BJ (cell line): ENCODE results near the gene PNPLA2. TPM values are rescaled to one million over a fixed set of nuclear protein-coding genes. Genes with fewer than 3 reads are reported as not detected.
A peak's percentile ranks its signal among the peaks of the same experiment; 100 is the strongest.

Experiments used
- CTCF ChIA-PET: fragments of 350-600 bp; formaldehyde crosslinking; extraction: SDS; loops from one replicate; lab custom pipeline; 2021; ENCODE audit warnings: antibody characterized with exemption, inconsistent platforms; lab: Yijun Ruan, JAX
- POLR2A ChIA-PET: fragments of 300-600 bp; sonication (Branson Sonifier 250); formaldehyde crosslinking; extraction: SDS; loops from one replicate; lab custom pipeline; 2021; ENCODE audit warnings: antibody characterized with exemption; lab: Charles Lee
- DNase-seq: peaks from one replicate; pipeline ENCODE4 v3.0.0-alpha.2; 2011; ENCODE audit warnings: low read depth
- H3K27me3 ChIP-seq: 2 replicates; pipeline ENCODE4 v1.6.0; 2011; ENCODE audit warnings: low read length; ENCODE audit not compliant: control insufficient read depth, insufficient read depth
- H3K36me3 ChIP-seq: 2 replicates; pipeline ENCODE4 v1.5.1; 2011; ENCODE audit warnings: low read length; ENCODE audit not compliant: control insufficient read depth, insufficient read depth
- H3K4me3 ChIP-seq: 2 replicates; pipeline ENCODE4 v1.5.1; 2011; ENCODE audit warnings: low read depth, mild to moderate bottlenecking, control low read depth, low read length
- polyA plus RNA-seq: library from polyadenylated mRNA; depleted of rRNA; stranded (reverse); fragments of >200 nt; gene quantifications from 2 replicates; pipeline ENCODE4 v1.2.3, GENCODE V29; 2011
- TF ChIP-seq, protein P1 (sequence below): IDR thresholded peaks from 2 replicates; pipeline ENCODE4 v1.5.1; 2011; ENCODE audit warnings: low read depth, mild to moderate bottlenecking, control low read depth, inconsistent platforms, low read length, moderate library complexity; ENCODE audit not compliant: insufficient read depth

Gene PNPLA2
- polyA plus RNA-seq, 1 experiment: 53.1 TPM

DNA sequence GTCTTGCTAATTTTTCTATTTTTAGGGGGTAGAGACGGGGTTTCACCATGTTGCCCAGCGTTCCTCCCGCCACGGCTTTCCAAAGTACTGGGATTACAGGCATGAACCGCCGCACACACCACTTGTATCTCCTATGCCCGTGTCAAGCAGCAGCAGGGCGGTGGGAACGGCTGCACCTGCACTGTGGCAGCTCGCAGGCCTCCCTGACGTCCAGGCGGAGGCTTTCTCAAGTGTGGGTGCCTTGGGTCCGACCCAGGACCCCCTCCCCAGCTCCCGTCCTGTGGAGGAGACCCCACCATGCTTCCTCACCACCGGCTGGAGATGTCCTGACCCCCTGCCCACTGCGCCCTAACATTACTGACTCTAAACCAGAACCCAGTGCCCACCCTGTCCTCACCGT is 49.7 kb downstream of the PNPLA2 start:
- no peaks in the 10 kb centered on the region for H3K27me3 ChIP-seq
- POLR2A ChIA-PET: no interaction called here
- CTCF ChIA-PET: interaction anchor here (0.5 to 1.4 kb wide), 2 partner anchors 51 to 183 kb away, joined by 3 read pairs; no protein-coding TSS in a partner anchor

DNA sequence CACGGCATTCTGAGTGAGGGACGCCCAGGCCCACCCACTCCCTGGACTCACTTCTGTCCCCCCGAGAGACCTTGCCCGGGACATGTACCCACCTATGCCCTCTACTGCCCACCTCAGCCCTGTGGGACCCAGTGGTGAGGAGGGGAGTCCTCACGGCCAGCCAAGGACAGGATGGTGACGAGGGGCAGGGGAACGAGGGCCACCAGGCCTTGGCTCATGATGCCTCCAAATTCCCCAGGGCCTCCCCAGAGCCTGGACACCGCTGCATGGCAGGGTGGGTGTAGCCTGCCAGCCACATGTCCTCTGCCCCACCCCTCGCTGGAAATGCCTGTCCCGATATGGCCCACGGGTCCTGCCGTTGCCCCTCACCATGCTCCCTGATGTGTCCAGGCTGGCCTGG is 50.1 kb downstream of the PNPLA2 start:
- DNase-seq: no peak
- no peak overlapping the region for H3K4me3 ChIP-seq
- ChIA-PET CTCF (interaction anchor here (0.5 to 1.9 kb wide), 4 partner anchors 20 to 183 kb away, joined by 3 to 6 read pairs (median 4); no protein-coding TSS in a partner anchor), POLR2A (no interaction called here)
- TF ChIP-seq, protein P1, sequence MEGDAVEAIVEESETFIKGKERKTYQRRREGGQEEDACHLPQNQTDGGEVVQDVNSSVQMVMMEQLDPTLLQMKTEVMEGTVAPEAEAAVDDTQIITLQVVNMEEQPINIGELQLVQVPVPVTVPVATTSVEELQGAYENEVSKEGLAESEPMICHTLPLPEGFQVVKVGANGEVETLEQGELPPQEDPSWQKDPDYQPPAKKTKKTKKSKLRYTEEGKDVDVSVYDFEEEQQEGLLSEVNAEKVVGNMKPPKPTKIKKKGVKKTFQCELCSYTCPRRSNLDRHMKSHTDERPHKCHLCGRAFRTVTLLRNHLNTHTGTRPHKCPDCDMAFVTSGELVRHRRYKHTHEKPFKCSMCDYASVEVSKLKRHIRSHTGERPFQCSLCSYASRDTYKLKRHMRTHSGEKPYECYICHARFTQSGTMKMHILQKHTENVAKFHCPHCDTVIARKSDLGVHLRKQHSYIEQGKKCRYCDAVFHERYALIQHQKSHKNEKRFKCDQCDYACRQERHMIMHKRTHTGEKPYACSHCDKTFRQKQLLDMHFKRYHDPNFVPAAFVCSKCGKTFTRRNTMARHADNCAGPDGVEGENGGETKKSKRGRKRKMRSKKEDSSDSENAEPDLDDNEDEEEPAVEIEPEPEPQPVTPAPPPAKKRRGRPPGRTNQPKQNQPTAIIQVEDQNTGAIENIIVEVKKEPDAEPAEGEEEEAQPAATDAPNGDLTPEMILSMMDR: no peak
- no peaks in the 10 kb centered on the region for H3K27me3 ChIP-seq
- H3K36me3 ChIP-seq: peaks cover 27% of the 10 kb centered on the region

More for the DNA sequence above, 49.7 kb downstream of the PNPLA2 start:
- Histone ChIP-seq H3K36me3 (peaks cover 27% of the 10 kb centered on the region), H3K4me3 (no peak overlapping the region)
- TF ChIP-seq, protein P1: no peak
- DNase-seq: no peak

GRCh38 chr11:869399-870126 is 50.8 kb downstream of the PNPLA2 start:
- ChIA-PET POLR2A (no interaction called here), CTCF (interaction anchor here (0.7 to 1.9 kb wide), 4 partner anchors 9 to 182 kb away, joined by 3 to 6 read pairs (median 4); no protein-coding TSS in a partner anchor)
- H3K27me3 ChIP-seq: no peaks in the 10 kb centered on the region

GRCh38 chr11:870127-870413 is 51.4 kb downstream of the PNPLA2 start:
- DNase-seq: no peak
- ChIA-PET CTCF (interaction anchor here (1.0 to 1.9 kb wide), 2 partner anchors 10 to 21 kb away, joined by 3 to 6 read pairs; no protein-coding TSS in a partner anchor), POLR2A (no interaction called here)
- Histone ChIP-seq H3K27me3 (no peaks in the 10 kb centered on the region), H3K36me3 (peaks cover 20% of the 10 kb centered on the region), H3K4me3 (no peak overlapping the region)
- TF ChIP-seq, protein P1: peak; percentile 25

More at GRCh38 chr11:869399-870126, 50.8 kb downstream of the PNPLA2 start:
- DNase-seq: no peak
- TF ChIP-seq, protein P1: no peak
- Histone ChIP-seq H3K4me3 (no peak overlapping the region), H3K36me3 (peaks cover 22% of the 10 kb centered on the region)

DNA sequence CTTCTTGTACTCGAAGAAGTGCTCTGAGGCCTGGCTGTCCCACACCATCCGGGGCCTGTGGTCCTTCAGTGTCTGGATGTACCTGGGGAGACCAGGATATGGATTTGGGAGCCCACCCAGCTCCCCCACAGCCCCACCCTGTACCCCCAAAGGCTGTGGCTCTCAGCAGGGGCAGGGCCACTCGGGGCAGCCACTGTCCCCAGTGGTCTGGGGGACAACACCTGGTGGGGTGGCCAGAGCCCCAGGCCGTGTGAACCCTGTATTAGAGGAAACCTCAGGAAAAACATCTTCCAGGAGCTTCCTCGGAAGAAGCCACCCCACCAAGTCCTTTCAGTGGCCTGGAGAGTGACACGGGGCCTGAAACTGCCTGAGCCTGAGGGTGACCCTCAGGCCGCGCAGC is 51.7 kb downstream of the PNPLA2 start:
- POLR2A ChIA-PET: no interaction called here
- CTCF ChIA-PET: interaction anchor here (1.0 to 1.9 kb wide), 2 partner anchors 10 to 21 kb away, joined by 3 to 6 read pairs; no protein-coding TSS in a partner anchor
- Histone ChIP-seq H3K4me3 (no peak overlapping the region), H3K36me3 (peaks cover 19% of the 10 kb centered on the region), H3K27me3 (no peaks in the 10 kb centered on the region)
- TF ChIP-seq, protein P1: no peak
- no peak for DNase-seq
